Subcutaneous abdominal adipose tissue (tissue), 5 donors: ENCODE data around the gene OR5A1.

Source experiments
- H3K27ac ChIP-seq: one replicate; pipeline ENCODE4 v1.7.0; 2013; ENCODE audit warnings: low read depth, mild to moderate bottlenecking, inconsistent platforms, low read length, moderate library complexity
- H3K27me3 ChIP-seq, 5 donors: one replicate each; pipeline ENCODE4 v1.7.0; 2013; ENCODE audit warnings: low read length in 5 of 5, inconsistent platforms in 1 of 5; ENCODE audit not compliant: control insufficient read depth in 5 of 5, insufficient read depth in 4 of 5
- H3K36me3 ChIP-seq, 5 donors: one replicate each; pipeline ENCODE4 v1.7.0; 2013; ENCODE audit warnings: low read length in 5 of 5; ENCODE audit not compliant: control insufficient read depth in 5 of 5, insufficient read depth in 5 of 5
- H3K4me1 ChIP-seq, 5 donors: one replicate each; pipeline ENCODE4 v1.7.0; 2013; ENCODE audit warnings: low read length in 5 of 5, mild to moderate bottlenecking in 3 of 5, moderate library complexity in 1 of 5; ENCODE audit not compliant: control insufficient read depth in 5 of 5, insufficient read depth in 5 of 5
- H3K4me3 ChIP-seq, 5 donors: one replicate each; pipeline ENCODE4 v1.7.0; 2013; ENCODE audit warnings: low read length in 5 of 5, low read depth in 1 of 5
- H3K9ac ChIP-seq, 5 donors: one replicate each; pipeline ENCODE4 v1.7.0; 2013; ENCODE audit warnings: low read length in 5 of 5, mild to moderate bottlenecking in 4 of 5, moderate library complexity in 3 of 5
- H3K9me3 ChIP-seq, 5 donors: one replicate each; pipeline ENCODE4 v1.7.0; 2013; ENCODE audit warnings: low read length in 5 of 5; ENCODE audit not compliant: control insufficient read depth in 5 of 5
- donor health status: healthy.
- donor health status: healthy.
- donor health status: healthy.
- donor health status: healthy.
- donor health status: healthy.

Gene OR5A1

GRCh38 chr11:59463190-59463641, 26.9 kb downstream of the OR5A1 start:
- Histone ChIP-seq H3K27me3 (no peaks in the 10 kb centered on the region), H3K4me1 (no peaks in the 10 kb centered on the region), H3K4me3 (no peak overlapping the region), H3K9ac (no peak overlapping the region), H3K27ac (no peak overlapping the region), H3K9me3 (no peaks in the 10 kb centered on the region), H3K36me3 (no peaks in the 10 kb centered on the region)

- H3K27me3 ChIP-seq = no peaks in the 10 kb centered on the region
- no peak within 1 kb of the TSS for H3K4me3 ChIP-seq
- no peaks in the 10 kb centered on the region for H3K36me3 ChIP-seq
- no peaks in the 10 kb centered on the region for H3K9me3 ChIP-seq
- no peak within 1 kb of the TSS for H3K9ac ChIP-seq
- no peaks in the 10 kb centered on the region for H3K4me1 ChIP-seq
- H3K27ac ChIP-seq = no peak within 1 kb of the TSS
Measured at GRCh38 chr11:59473015-59473414, 36.7 kb downstream of the OR5A1 start, which contains the start of gene OR4D10. TSS of gene OR4D10 (plus strand) at chr11:59473315. CDS start at chr11:59477430, 4,115 bp downstream.

GRCh38 chr11:59475176-59475575, 38.9 kb downstream of the OR5A1 start:
- Histone ChIP-seq H3K27me3 (no peaks in the 10 kb centered on the region), H3K9ac (no peak overlapping the region)

GRCh38 chr11:59479906-59480305, 43.6 kb downstream of the OR5A1 start:
- H3K9me3 ChIP-seq = no peaks in the 10 kb centered on the region
- H3K4me3 ChIP-seq = no peak overlapping the region
- H3K27ac ChIP-seq = no peak overlapping the region

More at GRCh38 chr11:59475176-59475575, 38.9 kb downstream of the OR5A1 start:
- no peaks in the 10 kb centered on the region for H3K36me3 ChIP-seq
- H3K9me3 ChIP-seq = no peaks in the 10 kb centered on the region
- peaks cover 0 to 4% (median 0%) of the 10 kb centered on the region in 5 donors for H3K4me1 ChIP-seq
- H3K4me3 ChIP-seq = no peak overlapping the region
- H3K27ac ChIP-seq = no peak overlapping the region

GRCh38 chr11:59480359-59480758, 44.1 kb downstream of the OR5A1 start:
- H3K27ac ChIP-seq = no peak overlapping the region
- no peaks in the 10 kb centered on the region for H3K9me3 ChIP-seq
- no peaks in the 10 kb centered on the region for H3K36me3 ChIP-seq
- no peak overlapping the region for H3K9ac ChIP-seq
- H3K4me1 ChIP-seq = peaks cover 0 to 4% (median 0%) of the 10 kb centered on the region in 5 donors
- no peaks in the 10 kb centered on the region for H3K27me3 ChIP-seq
- no peak overlapping the region for H3K4me3 ChIP-seq

More at GRCh38 chr11:59479906-59480305, 43.6 kb downstream of the OR5A1 start:
- no peaks in the 10 kb centered on the region for H3K27me3 ChIP-seq
- H3K9ac ChIP-seq = no peak overlapping the region
- no peaks in the 10 kb centered on the region for H3K36me3 ChIP-seq
- peaks cover 0 to 4% (median 0%) of the 10 kb centered on the region in 5 donors for H3K4me1 ChIP-seq
